ENCODE results near the gene GHDC. TPM values are rescaled to one million over a fixed set of nuclear protein-coding genes. Genes with fewer than 3 reads are reported as not detected.

The GHDC gene
- total and polyA plus RNA-seq, 2 of the 13 experiments (the other 11 are each of a cell fraction or from before 2014, with no cell fraction given), result 15.4 to 22.5 TPM

- TF ChIP-seq PAXIP1 (CRISPR knock-in tag; conservative IDR thresholded peaks at IDR 0.05) (no peak; the same call in 1 of the 2 replicates), AGO1 (IDR thresholded peaks at IDR 0.05; ENCODE audit: low read depth, low read length, poor library complexity, severe bottlenecking) (peak; percentile 62), SOX6 (IDR thresholded peaks at IDR 0.05) (no peak), SOX6 (CRISPR knock-in tag; IDR thresholded peaks at IDR 0.05) (no peak), ZNF652 (CRISPR knock-in tag; IDR thresholded peaks at IDR 0.05; ENCODE audit: borderline replicate concordance, low read depth) (no peak; the same call in 1 of the 2 replicates), CCAR2 (optimal IDR thresholded peaks at IDR 0.05; ENCODE audit: low read depth, low read length) (no peak), KDM2A (CRISPR knock-in tag; IDR thresholded peaks at IDR 0.05; ENCODE audit: borderline replicate concordance, low read depth) (peak; percentile 91), KLF11 (CRISPR knock-in tag; IDR thresholded peaks at IDR 0.05) (peak; percentile 52), ZSCAN5A (CRISPR knock-in tag; IDR thresholded peaks at IDR 0.05; ENCODE audit: borderline replicate concordance) (0 out of 2 replicates have a peak, but pooled peaks have one; percentile 53), TRIM24 (CRISPR knock-in tag; IDR thresholded peaks at IDR 0.05) (0 out of 2 replicates have a peak, but pooled peaks have one; percentile 47), ELF3 (CRISPR knock-in tag; IDR thresholded peaks at IDR 0.05) (0 out of 2 replicates have a peak, but pooled peaks have one; percentile 34), AHDC1 (CRISPR knock-in tag; IDR thresholded peaks at IDR 0.05; ENCODE audit: borderline replicate concordance) (no peak), ZSCAN25 (CRISPR knock-in tag; IDR thresholded peaks at IDR 0.05) (peak; percentile 74)
- TF ChIP-seq, protein P1, sequence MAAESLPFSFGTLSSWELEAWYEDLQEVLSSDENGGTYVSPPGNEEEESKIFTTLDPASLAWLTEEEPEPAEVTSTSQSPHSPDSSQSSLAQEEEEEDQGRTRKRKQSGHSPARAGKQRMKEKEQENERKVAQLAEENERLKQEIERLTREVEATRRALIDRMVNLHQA (CRISPR knock-in tag; IDR thresholded peaks at IDR 0.05), result no peak
- TF ChIP-seq, protein P2, sequence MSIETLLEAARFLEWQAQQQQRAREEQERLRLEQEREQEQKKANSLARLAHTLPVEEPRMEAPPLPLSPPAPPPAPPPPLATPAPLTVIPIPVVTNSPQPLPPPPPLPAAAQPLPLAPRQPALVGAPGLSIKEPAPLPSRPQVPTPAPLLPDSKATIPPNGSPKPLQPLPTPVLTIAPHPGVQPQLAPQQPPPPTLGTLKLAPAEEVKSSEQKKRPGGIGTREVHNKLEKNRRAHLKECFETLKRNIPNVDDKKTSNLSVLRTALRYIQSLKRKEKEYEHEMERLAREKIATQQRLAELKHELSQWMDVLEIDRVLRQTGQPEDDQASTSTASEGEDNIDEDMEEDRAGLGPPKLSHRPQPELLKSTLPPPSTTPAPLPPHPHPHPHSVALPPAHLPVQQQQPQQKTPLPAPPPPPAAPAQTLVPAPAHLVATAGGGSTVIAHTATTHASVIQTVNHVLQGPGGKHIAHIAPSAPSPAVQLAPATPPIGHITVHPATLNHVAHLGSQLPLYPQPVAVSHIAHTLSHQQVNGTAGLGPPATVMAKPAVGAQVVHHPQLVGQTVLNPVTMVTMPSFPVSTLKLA (IDR thresholded peaks at IDR 0.05), result no peak
Observed at GRCh38 chr17:42183741-42184711, 10.3 kb downstream of the GHDC start (continued).
